CD1c-positive myeloid dendritic cell (primary cell): ENCODE measurements around the gene GOLGA7B.
A peak's percentile ranks its signal among the peaks of the same experiment; 100 is the strongest.

Experiments
- DNase-seq: peaks from one replicate; pipeline ENCODE4 v3.0.0-alpha.2; 2016; ENCODE audit errors: extremely low spot score

The GOLGA7B gene

GRCh38 chr10:97849687-97850402, at the start of gene GOLGA7B:
TSS of gene GOLGA7B (plus strand) at chr10:97849843. CDS start at chr10:97850304, 461 bp downstream.
- peak; percentile 49 for DNase-seq

- no peak for DNase-seq
These were observed 49.2 kb upstream of the GOLGA7B start for GRCh38 chr10:97800474-97800873.

- no peak for DNase-seq
These were observed 48.2 kb upstream of the GOLGA7B start for GRCh38 chr10:97801422-97801821.

- no peak for DNase-seq
These were observed 44.4 kb upstream of the GOLGA7B start for GRCh38 chr10:97805096-97805884.

GRCh38 chr10:97805949-97806348, 43.7 kb upstream of the GOLGA7B start:
- no peak for DNase-seq

GRCh38 chr10:97810446-97810845, 39.2 kb upstream of the GOLGA7B start:
- DNase-seq, result no peak

GRCh38 chr10:97811958-97812357, 37.7 kb upstream of the GOLGA7B start:
- no peak for DNase-seq

GRCh38 chr10:97812696-97813095, 36.9 kb upstream of the GOLGA7B start:
- DNase-seq, result no peak

GRCh38 chr10:97813311-97813710, 36.3 kb upstream of the GOLGA7B start:
- no peak for DNase-seq

- DNase-seq, result no peak
These were observed 34.6 kb upstream of the GOLGA7B start for GRCh38 chr10:97814996-97815395.

- DNase-seq, result no peak
These were observed 33.0 kb upstream of the GOLGA7B start for GRCh38 chr10:97816609-97817008.

- DNase-seq, result no peak
These were observed 31.1 kb upstream of the GOLGA7B start for GRCh38 chr10:97818572-97818971.

- DNase-seq, result no peak
These were observed 29.4 kb upstream of the GOLGA7B start for GRCh38 chr10:97820096-97820704.

- no peak for DNase-seq
These were observed 28.2 kb upstream of the GOLGA7B start for GRCh38 chr10:97821308-97822038.

- DNase-seq, result no peak
These were observed 27.4 kb upstream of the GOLGA7B start for GRCh38 chr10:97822261-97822687.

- no peak for DNase-seq
These were observed 25.9 kb upstream of the GOLGA7B start for GRCh38 chr10:97823734-97824133.

GRCh38 chr10:97825020-97825760, 24.5 kb upstream of the GOLGA7B start:
- no peak for DNase-seq

GRCh38 chr10:97826892-97827291, 22.8 kb upstream of the GOLGA7B start:
- DNase-seq, result no peak

- no peak for DNase-seq
These were observed 21.8 kb upstream of the GOLGA7B start for GRCh38 chr10:97827702-97828291.

GRCh38 chr10:97828721-97829120, 20.9 kb upstream of the GOLGA7B start:
- no peak for DNase-seq

- DNase-seq, result no peak
These were observed 19.6 kb upstream of the GOLGA7B start for GRCh38 chr10:97830064-97830463.
